NCI-H1105 treated with DMSO at 0.1 percent for 48 hours (cell line): Measurements from ENCODE around the gene MAGOHB.
A peak's percentile ranks its signal among the peaks of the same experiment; 100 is the strongest.
"Not testable (repeated sequence)": the region's sequence is repeated elsewhere in the genome, so short reads cannot be mapped to it uniquely, and the experiment has no call there.

Experiments used
- DNase-seq: peaks from one replicate; lab custom pipeline; 2025; lab: John Stamatoyannopoulos, UW

MAGOHB gene

GRCh38 chr12:10612110-10612509 is 1.3 kb downstream of the MAGOHB start:
- no peak for DNase-seq

GRCh38 chr12:10611258-10611657 is 2.2 kb downstream of the MAGOHB start:
- DNase-seq, result not testable (repeated sequence)

- DNase-seq, result no peak
Measured at GRCh38 chr12:10610188-10610587, 3.2 kb downstream of the MAGOHB start.

- DNase-seq, result no peak
Measured at GRCh38 chr12:10607885-10608458, 5.4 kb downstream of the MAGOHB start.

GRCh38 chr12:10601860-10602259 is 11.5 kb downstream of the MAGOHB start:
- no peak for DNase-seq

- DNase-seq, result no peak
Measured at GRCh38 chr12:10600988-10601387, 12.4 kb downstream of the MAGOHB start.

- DNase-seq, result no peak
Measured at GRCh38 chr12:10595881-10596280, 17.5 kb downstream of the MAGOHB start.

GRCh38 chr12:10590966-10591365 is 22.4 kb downstream of the MAGOHB start:
- no peak for DNase-seq

- DNase-seq, result no peak
Measured at GRCh38 chr12:10584415-10584814, 29.0 kb downstream of the MAGOHB start.

- DNase-seq, result no peak
Measured at GRCh38 chr12:10582704-10583103, 30.7 kb downstream of the MAGOHB start.

- not testable (repeated sequence) for DNase-seq
Measured at GRCh38 chr12:10582133-10582532, 31.3 kb downstream of the MAGOHB start.

- DNase-seq, result no peak
Measured at GRCh38 chr12:10574307-10574706, 39.1 kb downstream of the MAGOHB start.

GRCh38 chr12:10572021-10572490 is 41.4 kb downstream of the MAGOHB start:
- not testable (repeated sequence) for DNase-seq

GRCh38 chr12:10571141-10571540 is 42.3 kb downstream of the MAGOHB start:
- DNase-seq, result no peak

GRCh38 chr12:10567813-10568212 is 45.6 kb downstream of the MAGOHB start:
- no peak for DNase-seq

GRCh38 chr12:10563966-10564365 is 49.4 kb downstream of the MAGOHB start:
- DNase-seq, result no peak

GRCh38 chr12:10563002-10563401 is 50.4 kb downstream of the MAGOHB start:
- DNase-seq, result no peak

GRCh38 chr12:10562306-10562933 is 51.0 kb downstream of the MAGOHB start:
- peak; percentile 61 for DNase-seq

- no peak for DNase-seq
Measured at GRCh38 chr12:10559244-10559643, 54.2 kb downstream of the MAGOHB start.

GRCh38 chr12:10558789-10559188 is 54.6 kb downstream of the MAGOHB start:
- DNase-seq, result no peak

GRCh38 chr12:10558301-10558700 is 55.1 kb downstream of the MAGOHB start:
- no peak for DNase-seq

- peak; percentile 34 for DNase-seq
Measured at GRCh38 chr12:10557766-10558165, 55.6 kb downstream of the MAGOHB start.

GRCh38 chr12:10557329-10557728 is 56.1 kb downstream of the MAGOHB start:
- DNase-seq, result no peak
